GM12878 (cell line): ENCODE data around the gene ALG6.

ENCODE experiments used
- CTCF ChIP-seq, 3 experiments: IDR thresholded peaks in 2 of 3; conservative IDR thresholded peaks in 1 of 3; 2 replicates each; pipeline ENCODE4 v1.5.1; 2011; ENCODE audit warnings: low read depth in 3 of 3, low read length in 3 of 3, mild to moderate bottlenecking in 3 of 3, control low read depth in 2 of 3, moderate library complexity in 2 of 3, inconsistent platforms in 1 of 3, mixed read lengths in 1 of 3; ENCODE audit not compliant: control insufficient read depth in 2 of 3, insufficient read depth in 1 of 3; ENCODE audit errors: extremely low read depth in 1 of 3
- GABPA ChIP-seq: IDR thresholded peaks from 2 replicates; pipeline ENCODE4 v1.6.1; 2014; ENCODE audit warnings: antibody characterized with exemption, low read depth, mild to moderate bottlenecking, inconsistent platforms
- POLR2A ChIP-seq: IDR thresholded peaks from 2 replicates; pipeline ENCODE4 v1.6.1; 2011; ENCODE audit warnings: low read depth, mild to moderate bottlenecking, low read length
- POLR2AphosphoS5 ChIP-seq: IDR thresholded peaks from 2 replicates; pipeline ENCODE4 v1.6.1; 2011; ENCODE audit warnings: mild to moderate bottlenecking, low read length, inconsistent platforms
- SIX5 ChIP-seq: IDR thresholded peaks from 2 replicates; pipeline ENCODE4 v1.6.1; 2011; ENCODE audit warnings: mild to moderate bottlenecking, low read depth, low read length, moderate library complexity; ENCODE audit not compliant: severe bottlenecking
- YY1 ChIP-seq: IDR thresholded peaks from 2 replicates; pipeline ENCODE4 v1.6.1; 2011; ENCODE audit warnings: low read depth, mild to moderate bottlenecking, low read length

GRCh38 chr1:63405987-63406386 lies 38.6 kb downstream of the ALG6 start:
- TF ChIP-seq CTCF (IDR thresholded peaks at IDR 0.05 in 2 of 3, conservative IDR thresholded peaks at IDR 0.05 in 1 of 3; ENCODE audit: control insufficient read depth in 2 of 3, extremely low read depth in 1 of 3, insufficient read depth in 1 of 3, low read depth in 3 of 3, low read length in 3 of 3), result no peak
- no peak for TF ChIP-seq YY1
- TF ChIP-seq SIX5, result no peak
- TF ChIP-seq GABPA, result no peak
- no peak for TF ChIP-seq POLR2A
- no peak for TF ChIP-seq POLR2AphosphoS5
